Astrocyte of the cerebellum (primary cell): ENCODE data around the gene SOX15.

ENCODE experiments used
- DNase-seq: peaks from one replicate; pipeline ENCODE4 v3.0.0-alpha.2; 2011; ENCODE audit warnings: low read depth
- H3K4me3 ChIP-seq: 2 replicates; pipeline ENCODE4 v1.5.1; 2011; ENCODE audit warnings: mild to moderate bottlenecking, low read depth, low read length, moderate library complexity
- CTCF ChIP-seq: IDR thresholded peaks from 2 replicates; pipeline ENCODE4 v1.5.1; 2012; ENCODE audit warnings: low read length, low read depth, moderate library complexity, mild to moderate bottlenecking; ENCODE audit errors: missing control alignments
- in situ Hi-C: cut with HindIII; loops from 2 replicates; pipeline ENCODE4 v1.10.0; 2017; ENCODE audit warnings: low sequenced_read_pairs

Gene SOX15

GRCh38 chr17:7576432-7576937 is 13.4 kb downstream of the SOX15 start:
- no peak for TF ChIP-seq CTCF
- DNase-seq, result no peak
- H3K4me3 ChIP-seq, result no peak overlapping the region
- in situ Hi-C loops, result no loop called here

GRCh38 chr17:7575959-7576358 is 13.9 kb downstream of the SOX15 start:
- in situ Hi-C loops, result no loop called here
- H3K4me3 ChIP-seq, result no peak overlapping the region
- no peak for DNase-seq
- TF ChIP-seq CTCF, result no peak

GRCh38 chr17:7575481-7575883 is 14.4 kb downstream of the SOX15 start:
- peak overlapping the region; percentile 97 for H3K4me3 ChIP-seq
- in situ Hi-C loops, result no loop called here
- no peak for TF ChIP-seq CTCF
- DNase-seq, result no peak

- peak overlapping the region; percentile 97 for H3K4me3 ChIP-seq
- TF ChIP-seq CTCF, result no peak
- in situ Hi-C loops, result no loop called here
- no peak for DNase-seq
Observed at GRCh38 chr17:7574176-7574953, 15.5 kb downstream of the SOX15 start.

DNA sequence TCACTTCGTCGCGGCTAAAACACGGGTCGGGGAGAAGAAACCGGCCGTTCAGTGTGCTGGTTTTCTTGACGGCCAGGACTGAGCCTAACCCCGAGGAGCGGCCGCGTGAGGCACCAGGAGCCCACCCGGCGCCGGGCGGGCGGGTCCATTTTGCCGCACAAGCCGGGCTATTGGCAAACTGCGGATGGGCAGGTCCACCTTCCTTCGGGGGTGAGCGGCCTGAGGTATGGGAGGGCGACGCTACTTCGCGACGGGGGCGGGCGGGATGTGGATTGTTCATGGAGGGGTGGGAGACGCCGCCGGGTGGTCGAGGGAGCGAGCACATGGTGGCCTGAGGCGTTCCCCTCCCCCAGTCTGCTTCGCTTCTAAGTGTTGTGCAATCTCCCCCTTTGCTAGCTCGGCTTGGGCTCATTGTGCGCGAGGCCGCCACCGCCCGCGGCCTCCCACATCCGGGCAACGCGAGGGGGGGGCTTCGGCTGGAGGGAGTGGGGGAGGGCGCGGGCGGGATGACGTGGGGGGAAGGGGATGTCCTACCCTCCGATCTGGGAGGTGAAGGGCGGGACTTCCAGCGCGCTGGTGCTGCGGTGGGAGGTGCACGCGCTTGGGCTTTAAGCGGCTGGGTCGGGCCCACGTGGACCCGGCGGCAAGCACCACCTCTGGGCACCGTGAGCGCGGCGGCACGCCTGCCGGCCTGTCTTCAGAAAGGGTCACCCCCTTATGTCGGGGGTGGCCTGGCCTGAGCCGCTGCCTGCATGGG is 16.4 kb downstream of the SOX15 start:
- DNase-seq, result peak; percentile 80
- no peak for TF ChIP-seq CTCF
- in situ Hi-C loops, result no loop called here
- peak overlapping the region; percentile 97 for H3K4me3 ChIP-seq

- H3K4me3 ChIP-seq, result peak overlapping the region; percentile 97
- DNase-seq, result peak; percentile 98
- in situ Hi-C loops, result no loop called here
- TF ChIP-seq CTCF, result no peak
Observed at GRCh38 chr17:7572588-7573323, 17.1 kb downstream of the SOX15 start.
